GM10266 (cell line): ENCODE data around the gene KAZN.

Experiments used
- DNase-seq: peaks from one replicate; pipeline ENCODE4 v3.0.0; 2012; ENCODE audit errors: extremely low spot score
- CTCF ChIP-seq: IDR thresholded peaks from 2 replicates; pipeline ENCODE4 v1.5.1; 2012; ENCODE audit warnings: mild to moderate bottlenecking, low read depth; ENCODE audit not compliant: control insufficient read depth, insufficient read depth; ENCODE audit errors: missing control alignments

The KAZN gene

GRCh38 chr1:14642712-14643111 lies 44.2 kb downstream of the KAZN start:
- no peak for TF ChIP-seq CTCF

GRCh38 chr1:14646973-14647372 lies 48.5 kb downstream of the KAZN start:
- DNase-seq = no peak
- TF ChIP-seq CTCF = no peak

More at GRCh38 chr1:14642712-14643111, 44.2 kb downstream of the KAZN start:
- DNase-seq = no peak

GRCh38 chr1:14647777-14648176 lies 49.3 kb downstream of the KAZN start:
- DNase-seq = no peak
- TF ChIP-seq CTCF = no peak

GRCh38 chr1:14648391-14648790 lies 49.9 kb downstream of the KAZN start:
- TF ChIP-seq CTCF = no peak
- DNase-seq = no peak

- no peak for DNase-seq
- TF ChIP-seq CTCF = no peak
Measured at GRCh38 chr1:14648896-14649855, 50.7 kb downstream of the KAZN start.

GRCh38 chr1:14649976-14650375 lies 51.5 kb downstream of the KAZN start:
- DNase-seq = no peak

More at GRCh38 chr1:14649976-14650375, 51.5 kb downstream of the KAZN start:
- no peak for TF ChIP-seq CTCF
